Hematopoietic multipotent progenitor cell treated with erythropoietin and hydrocortisone succinate and interleukin-3 and kit ligand, for 15 days (in vitro differentiated cells): ENCODE results near the gene PRDM12.

ENCODE experiments used
- DNase-seq: peaks from one replicate; pipeline ENCODE4 v3.0.0-alpha.2; 2015; ENCODE audit warnings: low spot score

Gene PRDM12

DNA sequence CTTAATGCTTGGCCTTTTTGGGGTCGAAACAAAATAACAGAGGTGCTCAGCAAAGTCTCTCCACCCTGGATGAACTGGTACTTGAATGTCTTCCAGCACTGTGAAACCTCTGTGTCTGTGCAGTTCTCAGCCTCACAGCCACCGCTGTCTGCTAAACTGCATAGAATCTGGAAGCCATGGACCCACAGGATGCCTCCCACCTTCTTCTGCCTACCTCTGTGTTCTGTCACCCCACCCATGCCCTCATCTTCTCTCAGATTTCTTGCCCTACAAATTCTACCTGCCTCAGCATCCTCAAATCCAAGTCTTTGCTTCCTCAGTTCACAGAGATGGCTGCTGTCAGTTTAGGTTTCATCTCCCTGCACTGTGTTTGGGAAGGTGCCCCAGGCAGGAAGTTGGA, 64.8 kb downstream of the PRDM12 start:
- no peak for DNase-seq

DNA sequence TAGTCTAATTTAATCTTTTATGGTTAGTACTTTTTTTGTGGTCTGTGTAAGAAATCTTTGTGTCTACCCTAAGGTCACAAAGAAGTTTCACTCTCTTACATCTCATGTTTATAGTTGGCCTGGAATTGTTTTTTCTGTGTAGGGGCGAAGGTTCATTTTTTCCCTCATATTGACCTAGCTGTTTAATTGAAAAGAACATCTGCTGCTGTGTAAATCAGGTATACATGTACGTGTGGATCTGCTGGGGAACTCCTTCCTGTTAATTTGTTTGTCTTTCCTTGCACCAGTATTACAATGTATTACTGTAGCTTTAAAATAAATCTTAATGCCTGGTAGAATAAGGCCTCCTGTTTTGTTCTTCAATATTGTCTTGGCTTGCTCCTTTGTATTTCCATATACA, 67.0 kb downstream of the PRDM12 start:
- DNase-seq: no peak

GRCh38 chr9:130732136-130732535, 67.7 kb downstream of the PRDM12 start:
- no peak for DNase-seq
